Calu3 (cell line): ENCODE data around the gene CACNA2D3. TPM values are rescaled to one million over a fixed set of nuclear protein-coding genes. Genes with fewer than 3 reads are reported as not detected.

Source experiments
- BruUV-seq: library from RNA; stranded (reverse); fragments of 400-500 nt; replicated peaks from 2 replicates; lab custom pipeline; 2021; lab: Mats Ljungman, UMichigan
- CTCF ChIA-PET: fragments of 300-600 bp; sonication (Branson Sonifier 250); formaldehyde crosslinking; loops from one replicate; lab custom pipeline; 2022; ENCODE audit warnings: antibody characterized with exemption; lab: Charles Lee
- DNase-seq: peaks from one replicate; pipeline ENCODE4 v3.0.0; 2022
- H3K27ac Mint-ChIP-seq: one replicate; pipeline ENCODE4 v1.8.0; 2022; ENCODE audit warnings: mixed read lengths; ENCODE audit not compliant: unreplicated experiment
- H3K27me3 Mint-ChIP-seq: one replicate; pipeline ENCODE4 v1.8.0; 2022; ENCODE audit warnings: mixed read lengths; ENCODE audit not compliant: unreplicated experiment
- H3K36me3 Mint-ChIP-seq: one replicate; pipeline ENCODE4 v1.8.0; 2022; ENCODE audit warnings: mild to moderate bottlenecking, moderate library complexity, mixed read lengths; ENCODE audit not compliant: insufficient read depth, unreplicated experiment
- H3K4me1 Mint-ChIP-seq: one replicate; pipeline ENCODE4 v1.8.0; 2022; ENCODE audit warnings: mild to moderate bottlenecking, low read depth, mixed read lengths; ENCODE audit not compliant: unreplicated experiment
- H3K4me3 Mint-ChIP-seq: one replicate; pipeline ENCODE4 v1.8.0; 2022; ENCODE audit warnings: mild to moderate bottlenecking, low read depth, moderate library complexity, mixed read lengths; ENCODE audit not compliant: unreplicated experiment
- H3K9me3 Mint-ChIP-seq: one replicate; pipeline ENCODE4 v1.8.0; 2022; ENCODE audit warnings: low read depth, mixed read lengths; ENCODE audit not compliant: unreplicated experiment
- intact Hi-C: fragments of 100-400 bp; cut with micrococcal nuclease; formaldehyde crosslinking; loops from one replicate; pipeline ENCODE4 v1.10.0; 2022; ENCODE audit not compliant: unreplicated experiment
- total RNA-seq: library from RNA; stranded (reverse); gene quantifications from 2 replicates; pipeline ENCODE4 v1.2.3, GENCODE V29; 2022
- TF ChIP-seq, protein P1 (sequence below): fragments of 200-600 bp; IDR thresholded peaks from one replicate; pipeline ENCODE4 v1.8.0; 2022; ENCODE audit warnings: antibody characterized with exemption; ENCODE audit not compliant: unreplicated experiment

Gene CACNA2D3
- total RNA-seq, 1 experiment from 2014 or later, result not detected

DNA sequence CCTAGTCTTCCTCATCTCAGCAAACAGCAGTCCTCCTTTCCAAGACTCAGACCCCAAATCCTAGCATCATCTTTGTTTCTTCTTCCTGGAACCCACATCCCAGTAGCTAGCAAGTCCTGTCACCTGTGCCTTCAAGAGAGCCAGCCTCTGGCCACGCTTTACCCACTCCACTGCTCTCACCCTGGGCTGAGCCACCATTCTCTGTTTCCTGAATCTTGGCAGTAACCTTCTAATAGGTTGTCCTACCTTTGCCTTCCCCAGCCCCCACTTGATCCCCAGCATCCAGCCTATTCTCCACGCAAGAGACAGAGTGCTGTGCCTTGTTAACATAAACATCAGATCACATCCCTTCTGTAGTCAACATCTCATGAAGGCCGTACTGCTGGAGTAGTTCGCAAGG is 482.1 kb downstream of the CACNA2D3 start:
- DNase-seq, result no peak
- TF ChIP-seq, protein P1, sequence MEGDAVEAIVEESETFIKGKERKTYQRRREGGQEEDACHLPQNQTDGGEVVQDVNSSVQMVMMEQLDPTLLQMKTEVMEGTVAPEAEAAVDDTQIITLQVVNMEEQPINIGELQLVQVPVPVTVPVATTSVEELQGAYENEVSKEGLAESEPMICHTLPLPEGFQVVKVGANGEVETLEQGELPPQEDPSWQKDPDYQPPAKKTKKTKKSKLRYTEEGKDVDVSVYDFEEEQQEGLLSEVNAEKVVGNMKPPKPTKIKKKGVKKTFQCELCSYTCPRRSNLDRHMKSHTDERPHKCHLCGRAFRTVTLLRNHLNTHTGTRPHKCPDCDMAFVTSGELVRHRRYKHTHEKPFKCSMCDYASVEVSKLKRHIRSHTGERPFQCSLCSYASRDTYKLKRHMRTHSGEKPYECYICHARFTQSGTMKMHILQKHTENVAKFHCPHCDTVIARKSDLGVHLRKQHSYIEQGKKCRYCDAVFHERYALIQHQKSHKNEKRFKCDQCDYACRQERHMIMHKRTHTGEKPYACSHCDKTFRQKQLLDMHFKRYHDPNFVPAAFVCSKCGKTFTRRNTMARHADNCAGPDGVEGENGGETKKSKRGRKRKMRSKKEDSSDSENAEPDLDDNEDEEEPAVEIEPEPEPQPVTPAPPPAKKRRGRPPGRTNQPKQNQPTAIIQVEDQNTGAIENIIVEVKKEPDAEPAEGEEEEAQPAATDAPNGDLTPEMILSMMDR, result no peak
- no TSS peak for BruUV-seq
- Mint-ChIP-seq H3K9me3 (peaks cover 14% of the 10 kb centered on the region), H3K4me1 (no peaks in the 10 kb centered on the region), H3K27me3 (no peaks in the 10 kb centered on the region), H3K4me3 (no peak overlapping the region), H3K36me3 (no peaks in the 10 kb centered on the region), H3K27ac (no peak overlapping the region)
- CTCF ChIA-PET, result no interaction called here
- intact Hi-C loops, result no loop called here

DNA sequence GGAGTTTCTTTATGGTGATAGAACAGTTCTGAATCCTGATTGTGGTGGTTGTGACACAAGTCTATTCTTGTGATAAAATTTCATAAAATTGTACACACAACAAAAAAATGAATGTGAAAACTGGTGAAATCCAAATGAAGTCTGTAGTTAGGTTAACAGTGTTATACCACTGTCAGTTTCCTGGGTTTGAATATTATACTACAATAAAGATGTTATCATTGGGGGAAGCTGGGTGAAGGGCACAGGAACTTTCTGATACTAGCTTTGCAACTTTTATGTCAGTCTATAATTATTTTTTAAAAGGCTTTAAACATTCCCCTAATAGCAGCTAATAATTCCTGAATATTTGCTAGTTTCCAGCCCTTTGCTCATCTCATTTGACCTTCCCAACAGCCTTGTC is 485.7 kb downstream of the CACNA2D3 start:
- TF ChIP-seq, protein P1, result no peak
- no peaks in the 10 kb centered on the region for H3K4me1 Mint-ChIP-seq
- no peak overlapping the region for H3K4me3 Mint-ChIP-seq
- H3K27ac Mint-ChIP-seq, result no peak overlapping the region
- DNase-seq, result no peak
- CTCF ChIA-PET, result no interaction called here
- intact Hi-C loops, result no loop called here
- no peaks in the 10 kb centered on the region for H3K36me3 Mint-ChIP-seq
- peaks cover 19% of the 10 kb centered on the region for H3K9me3 Mint-ChIP-seq
- H3K27me3 Mint-ChIP-seq, result no peaks in the 10 kb centered on the region
- BruUV-seq, result no TSS peak

DNA sequence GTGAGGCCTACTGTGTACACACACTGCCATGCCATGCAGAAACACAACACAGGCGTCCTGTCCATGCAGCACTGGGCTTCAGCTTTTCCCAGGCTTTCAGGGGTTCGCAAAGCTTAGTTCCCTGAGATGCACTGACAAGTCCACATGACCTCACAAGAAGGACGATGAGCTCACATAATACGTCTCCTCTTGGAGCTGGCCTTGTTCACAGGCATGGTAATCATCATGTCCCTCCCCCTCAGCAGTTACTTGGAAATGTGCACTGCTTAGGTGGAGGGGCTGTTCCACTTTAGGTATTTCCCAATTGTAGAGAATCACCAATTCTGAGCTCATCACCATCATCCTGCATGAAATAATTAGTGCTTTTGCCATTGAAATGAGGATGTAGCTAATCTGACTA is 496.7 kb downstream of the CACNA2D3 start:
- CTCF ChIA-PET, result interaction anchor here (0.6 kb wide), 1 partner anchor 37 kb away, joined by 4 read pairs; no protein-coding TSS in a partner anchor
- H3K36me3 Mint-ChIP-seq, result no peaks in the 10 kb centered on the region
- H3K4me3 Mint-ChIP-seq, result no peak overlapping the region
- no peaks in the 10 kb centered on the region for H3K27me3 Mint-ChIP-seq
- intact Hi-C loops, result no loop called here
- no peaks in the 10 kb centered on the region for H3K4me1 Mint-ChIP-seq
- H3K9me3 Mint-ChIP-seq, result peaks cover 4% of the 10 kb centered on the region
- BruUV-seq, result no TSS peak
- TF ChIP-seq, protein P1, result no peak
- no peak for DNase-seq
- no peak overlapping the region for H3K27ac Mint-ChIP-seq

DNA sequence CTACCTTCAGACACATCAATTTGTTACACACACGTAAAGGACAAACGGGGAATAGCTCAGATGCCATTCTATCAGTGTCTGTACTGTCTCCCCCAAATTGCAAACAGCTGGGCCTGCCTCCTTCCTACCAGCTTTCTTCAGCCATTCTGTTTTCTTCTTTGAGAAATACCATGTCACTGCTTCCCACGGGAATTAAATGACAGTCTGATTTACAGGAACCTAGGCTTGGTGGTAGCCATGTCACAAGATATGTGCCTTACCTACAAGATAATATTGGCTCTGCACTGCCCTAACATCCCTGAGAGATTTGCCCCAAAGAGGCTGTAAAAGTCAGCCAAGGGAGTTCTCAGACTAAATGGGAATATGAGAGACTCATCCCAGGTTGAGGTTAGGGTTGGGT is 497.2 kb downstream of the CACNA2D3 start:
- intact Hi-C loops, result no loop called here
- TF ChIP-seq, protein P1, result no peak
- Mint-ChIP-seq H3K9me3 (peaks cover 4% of the 10 kb centered on the region), H3K4me3 (no peak overlapping the region), H3K4me1 (no peaks in the 10 kb centered on the region), H3K27ac (no peak overlapping the region), H3K27me3 (no peaks in the 10 kb centered on the region), H3K36me3 (no peaks in the 10 kb centered on the region)
- no TSS peak for BruUV-seq
- DNase-seq, result no peak
- CTCF ChIA-PET, result interaction anchor here (0.6 kb wide), 1 partner anchor 38 kb away, joined by 4 read pairs; no protein-coding TSS in a partner anchor
